Measurements from ENCODE around the gene KRTDAP. TPM values are rescaled to one million over a fixed set of nuclear protein-coding genes. Genes with fewer than 3 reads are reported as not detected.

KRTDAP gene
- total and polyA plus RNA-seq, 9 of the 15 experiments (the other 6 are each of a cell fraction or from before 2014, with no cell fraction given): not detected

DNA sequence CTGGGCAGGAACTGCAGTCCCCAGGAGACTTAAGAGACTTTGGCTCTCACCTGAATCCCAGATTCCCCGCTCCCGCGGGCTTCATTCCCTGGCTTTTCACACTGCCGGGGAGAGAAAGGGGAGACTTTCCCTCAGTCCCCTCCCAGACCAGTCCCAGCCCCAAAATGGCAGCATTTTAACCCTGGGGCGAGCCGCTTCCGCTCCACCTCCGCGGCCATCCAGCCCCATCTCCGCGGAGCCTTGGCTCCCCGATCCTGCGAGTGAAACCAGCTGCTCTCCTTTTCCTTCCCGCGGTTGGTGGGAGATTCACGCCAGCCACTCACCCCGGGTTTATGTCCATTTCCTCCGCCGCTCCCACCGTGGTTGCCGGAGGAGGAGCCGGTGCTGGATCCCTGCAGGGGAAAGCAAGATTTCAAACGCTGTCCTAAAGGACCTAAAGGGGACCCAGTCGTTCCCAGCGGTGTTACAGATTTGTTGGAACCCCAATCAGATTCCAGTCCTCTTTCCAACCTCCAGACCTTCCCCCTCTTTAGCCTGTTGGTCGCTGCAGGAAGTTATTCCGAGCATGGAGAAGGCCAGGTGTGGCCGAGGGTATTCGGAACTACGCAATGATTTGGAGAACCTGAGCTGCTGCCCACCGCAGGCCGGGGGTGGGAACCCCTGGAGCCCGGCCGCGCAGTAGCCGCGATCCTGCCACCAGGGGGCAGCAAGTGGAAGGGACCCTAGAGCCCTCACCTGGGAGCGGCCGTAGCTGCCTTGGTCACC, 19.8 kb upstream of the KRTDAP start:
- Histone ChIP-seq H3K4me3 (no peak overlapping the region), H2AFZ (ENCODE audit: low read depth, low read length) (no peak overlapping the region), H3K79me2 (ENCODE audit: control insufficient read depth, insufficient read depth, low read length) (no peaks in the 10 kb centered on the region), H3K4me1 (replicated peaks in 1 of 2; ENCODE audit: control insufficient read depth in 2 of 2, insufficient read depth in 2 of 2, low read length in 2 of 2) (peaks cover 0 to 36% of the 10 kb centered on the region in 2 experiments; a peak in 4 of 5 replicates), H3K9ac (ENCODE audit: insufficient read depth in 1 of 2, low read depth in 2 of 2, low read length in 2 of 2) (peak overlapping the region in 1 of 2 experiments; percentile 63; a peak in 1 of 4 replicates), H3K36me3 (ENCODE audit: control insufficient read depth, insufficient read depth, low read length) (no peaks in the 10 kb centered on the region), H3K27me3 (ENCODE audit: control insufficient read depth in 2 of 2, insufficient read depth in 2 of 2, low read length in 2 of 2) (peaks cover 66 to 88% of the 10 kb centered on the region in 2 experiments), H3K4me2 (ENCODE audit: insufficient read depth, low read length) (peak overlapping the region; percentile 1; the same call in 1 of the 2 replicates), H3K27ac (ENCODE audit: extremely low read depth, low read depth, low read length) (no peak overlapping the region), H3K9me3 (replicated peaks; ENCODE audit: control insufficient read depth, insufficient read depth, low read depth, low read length) (no peaks in the 10 kb centered on the region), H4K20me1 (replicated peaks; ENCODE audit: control insufficient read depth, insufficient read depth, low read length) (peaks cover 22% of the 10 kb centered on the region), H3K9me1 (ENCODE audit: control insufficient read depth, insufficient read depth, low read length) (peaks cover 2% of the 10 kb centered on the region)
- intact Hi-C loops (cut with micrococcal nuclease): no loop called here
- WGBS (ENCODE audit: insufficient coverage, low coverage, missing lambda C conversion rate): 1% methylated on average over 39 of the region's 39 CpGs
- ATAC-seq (peak; percentile 93), FAIRE-seq (peak; percentile 61), DNase-seq (ENCODE audit: extremely low read depth in 1 of 4, low spot score in 3 of 4) (peak; percentile 81 to 93 (median 90))
- in situ Hi-C loops (cut with MboI): no loop called here
- ChIA-PET POLR2A (interaction anchor here (0.6 to 1.3 kb wide), 7 partner anchors 9 to 385 kb away, joined by 3 to 5 read pairs (median 3); no protein-coding TSS in a partner anchor), CTCF (ENCODE audit: low intra/inter-chr PET ratio) (interaction anchor here (0.6 to 1.1 kb wide), 2 partner anchors 206 to 207 kb away, joined by 3 read pairs; partner anchors contain the start of gene KMT2B)
- no TSS peak for BruUV-seq (replicated peaks)
- TF ChIP-seq TEAD1 (CRISPR knock-in tag; IDR thresholded peaks at IDR 0.05): peak; percentile 98 to 99
- peak; percentile 37 to 68; a peak in 3 of 4 replicates for TF ChIP-seq RAD21 (CRISPR knock-in tag; conservative IDR thresholded peaks at IDR 0.05 in 1 of 2, IDR thresholded peaks at IDR 0.05 in 1 of 2)
- no peak for TF ChIP-seq ELF1 (tag; IDR thresholded peaks at IDR 0.05)
- TF ChIP-seq, protein P1, sequence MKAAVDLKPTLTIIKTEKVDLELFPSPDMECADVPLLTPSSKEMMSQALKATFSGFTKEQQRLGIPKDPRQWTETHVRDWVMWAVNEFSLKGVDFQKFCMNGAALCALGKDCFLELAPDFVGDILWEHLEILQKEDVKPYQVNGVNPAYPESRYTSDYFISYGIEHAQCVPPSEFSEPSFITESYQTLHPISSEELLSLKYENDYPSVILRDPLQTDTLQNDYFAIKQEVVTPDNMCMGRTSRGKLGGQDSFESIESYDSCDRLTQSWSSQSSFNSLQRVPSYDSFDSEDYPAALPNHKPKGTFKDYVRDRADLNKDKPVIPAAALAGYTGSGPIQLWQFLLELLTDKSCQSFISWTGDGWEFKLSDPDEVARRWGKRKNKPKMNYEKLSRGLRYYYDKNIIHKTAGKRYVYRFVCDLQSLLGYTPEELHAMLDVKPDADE (conservative IDR thresholded peaks at IDR 0.05; ENCODE audit: control insufficient read depth, low read depth, low read length): no peak
- peak; percentile 53; the same call in 1 of the 2 replicates for TF ChIP-seq ZEB2 (IDR thresholded peaks at IDR 0.05)
- TF ChIP-seq RCOR1 (IDR thresholded peaks at IDR 0.05; ENCODE audit: borderline replicate concordance in 1 of 2, low read depth in 2 of 2, low read length in 2 of 2): 0 out of 4 replicates have a peak, but pooled peaks of 1 of the 2 experiments have one; percentile 33
- peak; percentile 94 for TF ChIP-seq TEAD2 (tag; IDR thresholded peaks at IDR 0.05)
- TF ChIP-seq MAZ (CRISPR knock-in tag; conservative IDR thresholded peaks at IDR 0.05 in 1 of 2, IDR thresholded peaks at IDR 0.05 in 1 of 2): 0 out of 4 replicates have a peak, but pooled peaks of 1 of the 2 experiments have one; percentile 25
- TF ChIP-seq USF2 (CRISPR knock-in tag; IDR thresholded peaks at IDR 0.05): no peak
- no peak for TF ChIP-seq IRF2 (CRISPR knock-in tag; IDR thresholded peaks at IDR 0.05)
- no peak for TF ChIP-seq ZBTB17 (CRISPR knock-in tag; IDR thresholded peaks at IDR 0.05)
- TF ChIP-seq, protein P2, sequence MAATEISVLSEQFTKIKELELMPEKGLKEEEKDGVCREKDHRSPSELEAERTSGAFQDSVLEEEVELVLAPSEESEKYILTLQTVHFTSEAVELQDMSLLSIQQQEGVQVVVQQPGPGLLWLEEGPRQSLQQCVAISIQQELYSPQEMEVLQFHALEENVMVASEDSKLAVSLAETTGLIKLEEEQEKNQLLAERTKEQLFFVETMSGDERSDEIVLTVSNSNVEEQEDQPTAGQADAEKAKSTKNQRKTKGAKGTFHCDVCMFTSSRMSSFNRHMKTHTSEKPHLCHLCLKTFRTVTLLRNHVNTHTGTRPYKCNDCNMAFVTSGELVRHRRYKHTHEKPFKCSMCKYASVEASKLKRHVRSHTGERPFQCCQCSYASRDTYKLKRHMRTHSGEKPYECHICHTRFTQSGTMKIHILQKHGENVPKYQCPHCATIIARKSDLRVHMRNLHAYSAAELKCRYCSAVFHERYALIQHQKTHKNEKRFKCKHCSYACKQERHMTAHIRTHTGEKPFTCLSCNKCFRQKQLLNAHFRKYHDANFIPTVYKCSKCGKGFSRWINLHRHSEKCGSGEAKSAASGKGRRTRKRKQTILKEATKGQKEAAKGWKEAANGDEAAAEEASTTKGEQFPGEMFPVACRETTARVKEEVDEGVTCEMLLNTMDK (IDR thresholded peaks at IDR 0.05; ENCODE audit: borderline replicate concordance, insufficient read depth, low read depth, low read length, poor library complexity, severe bottlenecking): peak; percentile 61
- TF ChIP-seq, protein P3, sequence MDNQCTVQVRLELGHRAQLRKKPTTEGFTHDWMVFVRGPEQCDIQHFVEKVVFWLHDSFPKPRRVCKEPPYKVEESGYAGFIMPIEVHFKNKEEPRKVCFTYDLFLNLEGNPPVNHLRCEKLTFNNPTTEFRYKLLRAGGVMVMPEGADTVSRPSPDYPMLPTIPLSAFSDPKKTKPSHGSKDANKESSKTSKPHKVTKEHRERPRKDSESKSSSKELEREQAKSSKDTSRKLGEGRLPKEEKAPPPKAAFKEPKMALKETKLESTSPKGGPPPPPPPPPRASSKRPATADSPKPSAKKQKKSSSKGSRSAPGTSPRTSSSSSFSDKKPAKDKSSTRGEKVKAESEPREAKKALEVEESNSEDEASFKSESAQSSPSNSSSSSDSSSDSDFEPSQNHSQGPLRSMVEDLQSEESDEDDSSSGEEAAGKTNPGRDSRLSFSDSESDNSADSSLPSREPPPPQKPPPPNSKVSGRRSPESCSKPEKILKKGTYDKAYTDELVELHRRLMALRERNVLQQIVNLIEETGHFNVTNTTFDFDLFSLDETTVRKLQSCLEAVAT (IDR thresholded peaks at IDR 0.05): 0 out of 4 replicates have a peak, but pooled peaks of 1 of the 2 experiments have one; percentile 51

All from K562 (cell line).